ENCODE results near the gene KCTD17.

Gene KCTD17

DNA sequence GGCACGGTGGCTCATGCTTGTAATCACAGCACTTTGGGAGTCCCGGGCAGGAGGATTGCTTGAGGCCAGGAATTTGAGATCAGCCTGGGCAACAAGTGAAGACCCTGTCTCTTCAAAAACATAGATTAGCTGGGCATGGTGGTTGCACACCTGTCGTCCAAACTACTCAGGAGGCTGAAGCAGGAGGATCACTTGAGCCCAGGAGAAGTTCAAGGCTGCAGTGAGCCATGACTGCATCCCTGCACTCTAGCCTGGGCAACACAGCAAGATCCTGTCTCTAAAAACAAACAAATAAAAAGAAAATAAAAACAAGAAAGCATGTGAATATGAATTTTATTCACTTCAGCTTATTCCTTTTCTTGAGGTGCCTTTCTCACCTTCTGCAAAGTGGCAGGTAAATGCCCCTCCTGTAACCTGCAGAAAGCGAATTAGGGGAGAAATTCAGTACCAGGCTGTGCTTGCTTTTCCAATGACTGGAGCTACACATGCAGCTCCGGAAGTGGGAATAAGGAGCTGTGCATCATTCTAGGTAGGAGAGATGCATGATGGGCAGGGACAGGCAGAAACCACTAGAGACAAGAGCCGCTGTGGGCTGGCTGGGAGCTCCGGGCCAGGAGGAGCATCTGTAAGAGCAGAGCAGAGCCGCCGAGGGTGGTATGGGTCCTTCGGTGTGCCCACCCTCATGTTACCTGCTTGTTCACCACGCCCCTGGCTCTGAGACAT lies 14.7 kb upstream of the KCTD17 start:
- Histone ChIP-seq H3F3A (ENCODE audit: insufficient read depth, low read length) (no peaks in the 10 kb centered on the region), H3K79me2 (ENCODE audit: insufficient read depth, low read length) (no peaks in the 10 kb centered on the region), H3K27ac (ENCODE audit: low read depth, low read length, poor library complexity, severe bottlenecking) (no peak overlapping the region), H3K27me3 (ENCODE audit: insufficient read depth, low read length) (no peaks in the 10 kb centered on the region), H3K36me3 (ENCODE audit: insufficient read depth, low read length) (no peaks in the 10 kb centered on the region), H3K4me1 (ENCODE audit: insufficient read depth, low read length, severe bottlenecking) (no peaks in the 10 kb centered on the region), H3K9ac (ENCODE audit: low read length) (no peak overlapping the region), H3K9me2 (ENCODE audit: low read depth, low read length) (no peaks in the 10 kb centered on the region), H3K4me2 (ENCODE audit: low read length) (no peak overlapping the region), H3K4me3 (ENCODE audit: low read depth, low read length, poor library complexity, severe bottlenecking) (no peak overlapping the region), H2AFZ (ENCODE audit: low read length) (no peak overlapping the region), H3K9me3 (ENCODE audit: low read length) (no peaks in the 10 kb centered on the region), H4K20me1 (ENCODE audit: insufficient read depth, low read length) (no peaks in the 10 kb centered on the region)
- TF ChIP-seq, protein P1, sequence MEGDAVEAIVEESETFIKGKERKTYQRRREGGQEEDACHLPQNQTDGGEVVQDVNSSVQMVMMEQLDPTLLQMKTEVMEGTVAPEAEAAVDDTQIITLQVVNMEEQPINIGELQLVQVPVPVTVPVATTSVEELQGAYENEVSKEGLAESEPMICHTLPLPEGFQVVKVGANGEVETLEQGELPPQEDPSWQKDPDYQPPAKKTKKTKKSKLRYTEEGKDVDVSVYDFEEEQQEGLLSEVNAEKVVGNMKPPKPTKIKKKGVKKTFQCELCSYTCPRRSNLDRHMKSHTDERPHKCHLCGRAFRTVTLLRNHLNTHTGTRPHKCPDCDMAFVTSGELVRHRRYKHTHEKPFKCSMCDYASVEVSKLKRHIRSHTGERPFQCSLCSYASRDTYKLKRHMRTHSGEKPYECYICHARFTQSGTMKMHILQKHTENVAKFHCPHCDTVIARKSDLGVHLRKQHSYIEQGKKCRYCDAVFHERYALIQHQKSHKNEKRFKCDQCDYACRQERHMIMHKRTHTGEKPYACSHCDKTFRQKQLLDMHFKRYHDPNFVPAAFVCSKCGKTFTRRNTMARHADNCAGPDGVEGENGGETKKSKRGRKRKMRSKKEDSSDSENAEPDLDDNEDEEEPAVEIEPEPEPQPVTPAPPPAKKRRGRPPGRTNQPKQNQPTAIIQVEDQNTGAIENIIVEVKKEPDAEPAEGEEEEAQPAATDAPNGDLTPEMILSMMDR (IDR thresholded peaks at IDR 0.05; ENCODE audit: low read length), result no peak
- TF ChIP-seq EZH2 (IDR thresholded peaks at IDR 0.05; ENCODE audit: borderline replicate concordance, low read length), result no peak

DNA sequence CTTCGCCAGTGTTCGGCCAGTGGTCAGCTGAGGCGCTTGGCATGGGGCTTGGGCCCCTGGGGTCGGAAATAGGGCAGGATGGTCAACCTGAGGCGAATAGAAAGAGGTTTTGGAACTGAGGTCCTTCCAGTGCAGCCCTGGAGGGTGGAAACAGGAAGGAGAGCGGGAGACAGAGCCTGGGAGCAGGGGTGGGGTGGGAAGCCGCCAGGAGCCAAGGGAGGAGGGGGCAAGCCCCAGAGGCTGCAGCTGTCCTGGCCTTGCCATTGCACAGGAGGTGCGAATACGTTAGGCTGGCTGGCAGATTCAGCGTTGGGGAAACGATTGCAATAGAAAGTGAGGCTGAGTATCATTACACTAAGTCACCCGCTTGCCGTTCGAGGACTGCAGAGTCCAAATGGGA lies 13.9 kb upstream of the KCTD17 start:
- Histone ChIP-seq H3K27me3 (ENCODE audit: insufficient read depth, low read length) (no peaks in the 10 kb centered on the region), H3K4me2 (ENCODE audit: low read length) (no peak overlapping the region), H2AFZ (ENCODE audit: low read length) (no peak overlapping the region), H3K79me2 (ENCODE audit: insufficient read depth, low read length) (no peaks in the 10 kb centered on the region), H3K4me3 (ENCODE audit: low read depth, low read length, poor library complexity, severe bottlenecking) (no peak overlapping the region), H3K4me1 (ENCODE audit: insufficient read depth, low read length, severe bottlenecking) (no peaks in the 10 kb centered on the region), H3K9me2 (ENCODE audit: low read depth, low read length) (no peaks in the 10 kb centered on the region), H3F3A (ENCODE audit: insufficient read depth, low read length) (no peaks in the 10 kb centered on the region), H3K9ac (ENCODE audit: low read length) (no peak overlapping the region), H3K27ac (ENCODE audit: low read depth, low read length, poor library complexity, severe bottlenecking) (no peak overlapping the region), H3K9me3 (ENCODE audit: low read length) (no peaks in the 10 kb centered on the region), H3K36me3 (ENCODE audit: insufficient read depth, low read length) (no peaks in the 10 kb centered on the region), H4K20me1 (ENCODE audit: insufficient read depth, low read length) (no peaks in the 10 kb centered on the region)
- TF ChIP-seq, protein P1 (IDR thresholded peaks at IDR 0.05; ENCODE audit: low read length), result no peak
- TF ChIP-seq EZH2 (IDR thresholded peaks at IDR 0.05; ENCODE audit: borderline replicate concordance, low read length), result no peak

DNA sequence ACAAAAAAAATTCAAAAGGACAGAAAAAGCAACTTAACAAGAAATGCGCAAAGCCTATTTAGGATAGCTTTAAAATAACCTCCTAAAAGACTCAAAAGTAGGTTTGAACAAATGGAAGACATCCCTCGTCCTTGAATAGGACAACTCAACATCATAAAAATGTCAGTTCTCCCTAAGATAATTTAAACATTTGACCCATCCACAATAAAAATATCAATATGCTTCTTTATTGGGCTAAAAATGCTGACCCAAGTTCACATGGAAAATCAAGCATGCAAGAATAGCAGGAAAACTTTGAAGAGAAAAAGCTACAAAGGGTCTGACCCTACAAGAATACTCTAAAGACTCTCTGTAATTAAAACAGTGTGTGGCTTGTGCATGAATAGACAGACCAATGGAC lies 12.1 kb upstream of the KCTD17 start:
- Histone ChIP-seq H3K27ac (ENCODE audit: low read depth, low read length, poor library complexity, severe bottlenecking) (no peak overlapping the region), H4K20me1 (ENCODE audit: insufficient read depth, low read length) (no peaks in the 10 kb centered on the region), H3K36me3 (ENCODE audit: insufficient read depth, low read length) (no peaks in the 10 kb centered on the region), H3K4me3 (ENCODE audit: low read depth, low read length, poor library complexity, severe bottlenecking) (no peak overlapping the region), H3K9ac (ENCODE audit: low read length) (no peak overlapping the region), H3K4me1 (ENCODE audit: insufficient read depth, low read length, severe bottlenecking) (no peaks in the 10 kb centered on the region), H3K9me3 (ENCODE audit: low read length) (no peaks in the 10 kb centered on the region), H3K27me3 (ENCODE audit: insufficient read depth, low read length) (peaks cover 4% of the 10 kb centered on the region; the same call in 1 of the 2 replicates), H3K9me2 (ENCODE audit: low read depth, low read length) (no peaks in the 10 kb centered on the region), H3K79me2 (ENCODE audit: insufficient read depth, low read length) (no peaks in the 10 kb centered on the region), H3K4me2 (ENCODE audit: low read length) (no peak overlapping the region), H3F3A (ENCODE audit: insufficient read depth, low read length) (no peaks in the 10 kb centered on the region), H2AFZ (ENCODE audit: low read length) (no peak overlapping the region)
- TF ChIP-seq, protein P1 (IDR thresholded peaks at IDR 0.05; ENCODE audit: low read length), result no peak
- no peak for TF ChIP-seq EZH2 (IDR thresholded peaks at IDR 0.05; ENCODE audit: borderline replicate concordance, low read length)
